H9 (cell line): ENCODE data around the gene USH2A. TPM values are rescaled to one million over a fixed set of nuclear protein-coding genes. Genes with fewer than 3 reads are reported as not detected.

Experiments used
- DNase-seq: peaks from one replicate; pipeline ENCODE4 v3.0.0-alpha.2; 2017
- H2AFZ ChIP-seq: one replicate; pipeline ENCODE4 v1.6.1; 2013; ENCODE audit warnings: mild to moderate bottlenecking, low read length, control low read depth, moderate library complexity
- H2AK5ac ChIP-seq: 2 replicates; pipeline ENCODE4 v1.6.1; 2013; ENCODE audit warnings: low read length, control low read depth, mixed read lengths; ENCODE audit not compliant: insufficient read length
- H2BK120ac ChIP-seq: one replicate; pipeline ENCODE4 v1.6.1; 2013; ENCODE audit warnings: low read depth, mild to moderate bottlenecking, low read length, control low read depth, inconsistent platforms; ENCODE audit not compliant: poor library complexity, severe bottlenecking
- H2BK12ac ChIP-seq: 2 replicates; pipeline ENCODE4 v1.6.1; 2013; ENCODE audit warnings: low read length, control low read depth, mixed read lengths, low read depth; ENCODE audit not compliant: insufficient read length
- H2BK15ac ChIP-seq: 2 replicates; pipeline ENCODE4 v1.6.1; 2013; ENCODE audit warnings: low read depth, low read length, control low read depth
- H2BK20ac ChIP-seq: one replicate; pipeline ENCODE4 v1.6.1; 2013; ENCODE audit warnings: low read depth, mild to moderate bottlenecking, low read length, control low read depth, inconsistent platforms; ENCODE audit not compliant: poor library complexity, severe bottlenecking
- H2BK5ac ChIP-seq: 2 replicates; pipeline ENCODE4 v1.6.1; 2013; ENCODE audit warnings: low read length, control low read depth, mixed read lengths; ENCODE audit not compliant: insufficient read length
- H3K14ac ChIP-seq: 2 replicates; pipeline ENCODE4 v1.6.1; 2013; ENCODE audit warnings: low read length, control low read depth; ENCODE audit not compliant: insufficient read depth
- H3K18ac ChIP-seq: 2 replicates; pipeline ENCODE4 v1.6.1; 2013; ENCODE audit warnings: low read depth, mild to moderate bottlenecking, mixed read lengths, low read length, control low read depth; ENCODE audit not compliant: insufficient read length
- H3K23ac ChIP-seq: 2 replicates; pipeline ENCODE4 v1.6.1; 2013; ENCODE audit warnings: low read length, control low read depth, mixed read lengths, low read depth; ENCODE audit not compliant: insufficient read length
- H3K23me2 ChIP-seq: 2 replicates; pipeline ENCODE4 v1.6.1; 2013; ENCODE audit warnings: low read depth, mild to moderate bottlenecking, mixed read lengths, low read length, control low read depth; ENCODE audit not compliant: insufficient read length, poor library complexity, severe bottlenecking
- H3K27ac ChIP-seq: 2 replicates; pipeline ENCODE4 v1.5.1; 2013; ENCODE audit warnings: low read length, control low read depth, mixed read lengths, low read depth; ENCODE audit not compliant: insufficient read length
- H3K27me3 ChIP-seq: 2 replicates; pipeline ENCODE4 v1.6.1; 2013; ENCODE audit warnings: low read length, control low read depth, inconsistent platforms; ENCODE audit not compliant: insufficient read depth
- H3K4ac ChIP-seq: 2 replicates; pipeline ENCODE4 v1.6.1; 2013; ENCODE audit warnings: low read depth, mild to moderate bottlenecking, control low read depth, inconsistent platforms, low read length, moderate library complexity
- H3K4me1 ChIP-seq: 2 replicates; pipeline ENCODE4 v1.6.1; 2013; ENCODE audit warnings: low read length, control low read depth, inconsistent platforms; ENCODE audit not compliant: insufficient read depth
- H3K4me2 ChIP-seq: 2 replicates; pipeline ENCODE4 v1.6.1; 2013; ENCODE audit warnings: low read length, control low read depth, mixed read lengths; ENCODE audit not compliant: insufficient read length, insufficient read depth
- H3K56ac ChIP-seq: 2 replicates; pipeline ENCODE4 v1.6.1; 2013; ENCODE audit warnings: low read depth, mild to moderate bottlenecking, mixed read lengths, low read length, control low read depth; ENCODE audit not compliant: insufficient read length
- H3K79me1 ChIP-seq: 2 replicates; pipeline ENCODE4 v1.6.1; 2013; ENCODE audit warnings: low read depth, mild to moderate bottlenecking, moderate library complexity, low read length, control low read depth, inconsistent platforms; ENCODE audit not compliant: insufficient read depth, poor library complexity, severe bottlenecking
- H3K79me2 ChIP-seq: 2 replicates; pipeline ENCODE4 v1.6.1; 2013; ENCODE audit warnings: low read length, control low read depth, inconsistent platforms; ENCODE audit not compliant: insufficient read depth
- H3K9ac ChIP-seq: 2 replicates; pipeline ENCODE4 v1.6.1; 2013; ENCODE audit warnings: low read length, control low read depth, mixed read lengths; ENCODE audit not compliant: insufficient read length; ENCODE audit errors: extremely low read depth
- H3K9me3 ChIP-seq: one replicate; pipeline ENCODE4 v1.6.1; 2013; ENCODE audit warnings: low read depth, low read length, inconsistent platforms; ENCODE audit not compliant: control insufficient read depth
- H3T11ph ChIP-seq: one replicate; pipeline ENCODE4 v1.6.1; 2013; ENCODE audit warnings: mild to moderate bottlenecking, low read length, control low read depth, inconsistent platforms
- H4K20me1 ChIP-seq: one replicate; pipeline ENCODE4 v1.6.1; 2013; ENCODE audit not compliant: control insufficient read depth, insufficient read length, insufficient read depth
- H4K5ac ChIP-seq: 2 replicates; pipeline ENCODE4 v1.6.1; 2013; ENCODE audit warnings: low read depth, mild to moderate bottlenecking, mixed read lengths, low read length, control low read depth; ENCODE audit not compliant: insufficient read length
- H4K8ac ChIP-seq: replicated peaks from 2 replicates; pipeline ENCODE4 v1.6.1; 2013; ENCODE audit warnings: low read length, control low read depth, mixed read lengths, low read depth; ENCODE audit not compliant: insufficient read length
- H4K91ac ChIP-seq: 2 replicates; pipeline ENCODE4 v1.6.1; 2013; ENCODE audit warnings: low read depth, mild to moderate bottlenecking, moderate library complexity, mixed read lengths, low read length, control low read depth; ENCODE audit not compliant: insufficient read length
- H3K27ac Mint-ChIP-seq, 3 experiments: 2 replicates in 2 of 3; 3 replicates in 1 of 3; pipeline ENCODE4 v1.8.0; 2020 to 2021; ENCODE audit warnings: mixed read lengths in 3 of 3, mild to moderate bottlenecking in 1 of 3, moderate library complexity in 1 of 3
- H3K27me3 Mint-ChIP-seq: 2 replicates; pipeline ENCODE4 v1.8.0; 2021; ENCODE audit warnings: low read depth, mild to moderate bottlenecking, moderate library complexity, mixed read lengths
- H3K36me3 Mint-ChIP-seq, 3 experiments: 2 replicates in 2 of 3; 3 replicates in 1 of 3; pipeline ENCODE4 v1.8.0; 2020 to 2021; ENCODE audit warnings: low read depth in 3 of 3, mixed read lengths in 3 of 3; ENCODE audit not compliant: insufficient read depth in 1 of 3
- H3K4me1 Mint-ChIP-seq, 2 experiments: 2 replicates each; pipeline ENCODE4 v1.8.0; 2020; ENCODE audit warnings: mixed read lengths in 2 of 2
- H3K4me3 Mint-ChIP-seq, 2 experiments: 2 replicates in 1 of 2; 3 replicates in 1 of 2; pipeline ENCODE4 v1.8.0; 2020 to 2021; ENCODE audit warnings: mild to moderate bottlenecking in 2 of 2, mixed read lengths in 2 of 2, moderate library complexity in 1 of 2
- H3K9me3 Mint-ChIP-seq, 2 experiments: 2 replicates in 1 of 2; 3 replicates in 1 of 2; pipeline ENCODE4 v1.8.0; 2020; ENCODE audit warnings: mild to moderate bottlenecking in 2 of 2, mixed read lengths in 2 of 2, moderate library complexity in 1 of 2
- CTCF ChIP-seq: fragments of 200-600 bp; sonication (generic); conservative IDR thresholded peaks from 3 replicates; pipeline ENCODE4 v1.8.0; 2021; ENCODE audit warnings: antibody characterized with exemption, mild to moderate bottlenecking
- WGBS: extraction: QIAGEN DNeasy Blood & Tissue Kit; methylation state at CpG from one replicate; pipeline ENCODE4 v1.1.7; 2013; ENCODE audit warnings: missing lambda C conversion rate, low lambda C conversion rate, mixed read lengths; ENCODE audit not compliant: insufficient read length; ENCODE audit errors: extremely low coverage; 5-methylcytosine and 5-hydroxymethylcytosine counted together
- total RNA-seq: library from RNA; stranded (reverse); gene quantifications from 2 replicates; pipeline ENCODE4 v1.2.1, GENCODE V29; 2021

USH2A gene
- total RNA-seq, 1 experiment from 2014 or later: 0.11 TPM

- no peak for TF ChIP-seq CTCF
- H3K56ac ChIP-seq: no peak overlapping the region
- no CpG with 5 or more reads among the region's 3 CpGs for WGBS
- no peak overlapping the region for H3K23ac ChIP-seq
- H3K14ac ChIP-seq: no peak overlapping the region
- H4K5ac ChIP-seq: no peak overlapping the region
- Mint-ChIP-seq H3K36me3 (peaks cover 33 to 69% (median 53%) of the 10 kb centered on the region in 3 experiments), H3K4me1 (peaks cover 11 to 19% of the 10 kb centered on the region in 2 experiments), H3K9me3 (peaks cover 0 to 5% of the 10 kb centered on the region in 2 experiments; a peak in 1 of 5 replicates), H3K27me3 (no peaks in the 10 kb centered on the region), H3K27ac (peak overlapping the region in 1 of 3 experiments; percentile 58; a peak in 1 of 7 replicates), H3K4me3 (no peak overlapping the region)
- no peak overlapping the region for H3T11ph ChIP-seq
- no peaks in the 10 kb centered on the region for H4K20me1 ChIP-seq
- H4K91ac ChIP-seq: no peak overlapping the region
- no peak overlapping the region for H3K27ac ChIP-seq
- H2BK15ac ChIP-seq: no peak overlapping the region
- H3K9me3 ChIP-seq: no peaks in the 10 kb centered on the region
- H2BK12ac ChIP-seq: no peak overlapping the region
- no peaks in the 10 kb centered on the region; the same call in 1 of the 2 replicates for H3K4me1 ChIP-seq
- H3K79me1 ChIP-seq: no peaks in the 10 kb centered on the region
- H2BK5ac ChIP-seq: no peak overlapping the region
- no peak overlapping the region for H3K4ac ChIP-seq
- H3K18ac ChIP-seq: no peak overlapping the region
- H2AK5ac ChIP-seq: no peak overlapping the region
- no peak overlapping the region for H4K8ac ChIP-seq
- DNase-seq: no peak
- no peaks in the 10 kb centered on the region for H3K27me3 ChIP-seq
- no peaks in the 10 kb centered on the region; the same call in 1 of the 2 replicates for H3K79me2 ChIP-seq
- H2BK20ac ChIP-seq: no peak overlapping the region
- no peak overlapping the region for H3K4me2 ChIP-seq
- no peak overlapping the region for H3K9ac ChIP-seq
- H3K23me2 ChIP-seq: no peaks in the 10 kb centered on the region
- no peak overlapping the region for H2BK120ac ChIP-seq
- H2AFZ ChIP-seq: no peak overlapping the region
Measured at GRCh38 chr1:215612391-215612790, 810.9 kb downstream of the USH2A start.
